Right renal cortex interstitium (tissue), 3 donors: ENCODE results near the gene RPUSD2. TPM values are rescaled to one million over a fixed set of nuclear protein-coding genes. Genes with fewer than 3 reads are reported as not detected.
A peak's percentile ranks its signal among the peaks of the same experiment; 100 is the strongest.
"Not testable (repeated sequence)": the region's sequence is repeated elsewhere in the genome, so short reads cannot be mapped to it uniquely, and the experiment has no call there.

Experiments
- DNase-seq, 3 donors: peaks; one replicate each; pipeline ENCODE4 v3.0.0-alpha.2; 2013; ENCODE audit warnings: low read depth in 3 of 3, low spot score in 2 of 3
- polyA plus RNA-seq, 3 donors: library from polyadenylated mRNA; unstranded; fragments of 120-200 nt; gene quantifications; one replicate each; pipeline ENCODE4 v1.2.1, GENCODE V29; 2013; ENCODE audit not compliant: insufficient read length in 3 of 3

RPUSD2 gene
- polyA plus RNA-seq, 3 donors, result 10.3 to 11.8 (median 10.3) TPM

- peak; percentile 91 to 98 (median 96) for DNase-seq
Measured at GRCh38 chr15:40564591-40565332, 4.3 kb upstream of the RPUSD2 start, which contains the start of gene CCDC32. TSS of gene CCDC32 (minus strand) at chr15:40565042. CDS start at chr15:40563015, 2,027 bp downstream.

GRCh38 chr15:40565333-40566238 is 3.5 kb upstream of the RPUSD2 start:
- DNase-seq, result no peak

- DNase-seq, result no peak
Measured at GRCh38 chr15:40567111-40567510, 2.0 kb upstream of the RPUSD2 start.

GRCh38 chr15:40575113-40575512 is 6.0 kb downstream of the RPUSD2 start:
- no peak for DNase-seq

GRCh38 chr15:40576914-40577313 is 7.8 kb downstream of the RPUSD2 start:
- not testable (repeated sequence) for DNase-seq

GRCh38 chr15:40578892-40579291 is 9.8 kb downstream of the RPUSD2 start:
- DNase-seq, result no peak

- DNase-seq, result not testable (repeated sequence)
Measured at GRCh38 chr15:40581796-40582195, 12.7 kb downstream of the RPUSD2 start.

- DNase-seq, result no peak
Measured at GRCh38 chr15:40582726-40583246, 13.7 kb downstream of the RPUSD2 start.

GRCh38 chr15:40584191-40584590 is 15.1 kb downstream of the RPUSD2 start:
- no peak for DNase-seq

- DNase-seq, result no peak
Measured at GRCh38 chr15:40590667-40591050, 21.6 kb downstream of the RPUSD2 start.

- no peak for DNase-seq
Measured at GRCh38 chr15:40591389-40591788, 22.3 kb downstream of the RPUSD2 start.

- DNase-seq, result no peak
Measured at GRCh38 chr15:40593165-40593564, 24.1 kb downstream of the RPUSD2 start.

- DNase-seq, result peak; percentile 98 to 99 (median 98)
Measured at GRCh38 chr15:40593588-40594428, 24.7 kb downstream of the RPUSD2 start, which contains the start of gene KNL1. TSS of gene KNL1 (plus strand) at chr15:40594249. CDS start at chr15:40602932, 8,683 bp downstream.

- DNase-seq, result no peak
Measured at GRCh38 chr15:40594429-40594836, 25.3 kb downstream of the RPUSD2 start.

- no peak for DNase-seq
Measured at GRCh38 chr15:40595219-40595618, 26.1 kb downstream of the RPUSD2 start.

GRCh38 chr15:40595773-40596172 is 26.7 kb downstream of the RPUSD2 start:
- no peak for DNase-seq

- no peak for DNase-seq
Measured at GRCh38 chr15:40597024-40597423, 27.9 kb downstream of the RPUSD2 start.

GRCh38 chr15:40598126-40598525 is 29.0 kb downstream of the RPUSD2 start:
- DNase-seq, result no peak

- DNase-seq, result no peak
Measured at GRCh38 chr15:40598672-40599071, 29.6 kb downstream of the RPUSD2 start.

- no peak for DNase-seq
Measured at GRCh38 chr15:40600956-40601355, 31.9 kb downstream of the RPUSD2 start.
